Left hindlimb (tissue), 1 donor: ENCODE measurements around the gene RELT.
"Not testable (repeated sequence)": the region's sequence is repeated elsewhere in the genome, so short reads cannot be mapped to it uniquely, and the experiment has no call there.

Experiments used
- DNase-seq: peaks from one replicate; pipeline ENCODE4 v3.0.0-alpha.2; 2018

RELT gene

DNA sequence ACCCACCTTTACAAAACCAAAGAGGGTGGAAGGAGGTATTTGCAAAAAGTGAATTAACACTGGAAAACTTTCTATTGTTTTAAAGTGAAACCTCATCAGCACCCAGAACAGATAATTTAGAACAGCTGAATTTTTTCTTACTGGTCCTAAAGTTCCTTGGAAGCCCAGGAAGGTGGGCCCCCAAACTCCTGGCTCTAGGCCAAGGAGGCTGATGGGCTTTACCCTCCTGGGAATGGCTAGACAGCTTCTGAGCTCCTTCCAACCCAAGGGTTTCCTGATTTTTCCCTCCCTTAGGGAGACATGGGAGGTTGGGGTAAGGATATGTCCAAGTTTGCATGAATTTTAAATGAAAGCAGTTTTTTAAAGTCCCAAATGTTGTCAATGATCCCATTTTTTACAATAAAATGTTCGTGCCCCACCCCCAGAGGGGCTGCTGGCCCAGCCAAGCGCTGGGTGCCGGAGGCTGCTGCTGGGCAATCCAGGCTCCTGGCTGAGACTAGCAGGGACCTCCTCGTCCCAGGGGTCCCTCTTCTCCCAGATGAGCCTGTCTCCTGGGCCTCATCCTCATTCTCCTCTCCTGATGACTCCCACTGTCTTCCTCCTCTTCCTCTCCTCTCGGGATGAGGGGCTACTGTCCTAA lies 28.4 kb downstream of the RELT start:
- DNase-seq, result peak; percentile 20

DNA sequence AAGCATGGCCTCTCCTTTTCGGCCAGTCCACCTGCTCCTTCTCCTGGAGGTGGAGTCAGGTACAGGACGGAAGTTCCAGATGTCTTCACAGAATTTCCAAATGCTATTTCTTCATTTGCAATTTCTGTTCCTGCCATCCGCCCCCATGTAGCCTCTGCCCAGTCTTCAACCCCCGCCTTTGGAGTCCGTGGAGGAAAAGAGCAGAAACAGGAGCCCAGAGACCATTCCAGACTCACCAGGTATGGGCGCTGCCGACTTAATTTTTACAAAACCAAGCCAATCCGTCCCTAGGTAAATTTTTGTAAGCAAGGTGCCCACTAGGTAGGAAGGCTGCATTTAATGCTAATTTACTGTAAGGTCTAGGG lies 28.9 kb downstream of the RELT start:
- DNase-seq, result peak; percentile 19

DNA sequence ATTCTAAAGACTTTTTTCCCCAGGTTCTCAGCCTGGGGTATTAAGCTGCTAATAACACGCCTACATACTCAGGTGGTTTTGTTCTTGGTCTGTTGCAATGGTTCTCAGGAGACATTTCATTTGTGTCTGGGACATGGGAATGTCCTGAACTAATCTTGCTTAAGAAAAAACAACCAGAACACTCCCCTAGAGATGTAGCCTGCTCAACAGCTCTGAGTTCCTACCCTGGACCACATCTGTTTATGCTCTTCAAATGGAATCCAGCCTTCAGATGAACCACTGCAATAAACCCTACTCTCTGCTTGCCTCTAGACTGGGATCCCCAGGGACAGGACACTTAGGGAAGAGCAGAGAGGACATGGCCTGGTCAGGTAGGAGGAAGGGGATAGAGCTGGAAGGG lies 29.9 kb downstream of the RELT start:
- DNase-seq, result no peak

DNA sequence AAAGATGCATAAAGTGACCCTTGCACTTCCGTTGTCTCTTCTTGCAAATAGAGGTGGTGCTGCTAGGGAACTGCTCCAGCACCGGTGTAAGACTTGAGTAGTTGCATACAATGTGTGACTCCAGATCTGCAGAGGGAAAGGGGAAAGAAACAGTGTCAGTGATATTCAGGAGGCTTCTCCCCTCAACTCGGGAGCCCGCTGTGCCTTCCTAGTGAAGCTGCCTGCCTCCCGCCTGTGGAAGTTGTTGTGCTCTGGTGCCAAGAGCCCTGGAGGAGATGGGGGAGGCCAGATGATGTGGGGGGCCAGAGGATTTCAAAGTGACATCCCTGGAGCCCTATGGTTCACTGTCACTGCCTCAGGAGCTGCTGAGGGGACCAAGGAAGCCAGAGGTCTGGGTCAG lies 30.4 kb downstream of the RELT start:
- peak; percentile 12 for DNase-seq

DNA sequence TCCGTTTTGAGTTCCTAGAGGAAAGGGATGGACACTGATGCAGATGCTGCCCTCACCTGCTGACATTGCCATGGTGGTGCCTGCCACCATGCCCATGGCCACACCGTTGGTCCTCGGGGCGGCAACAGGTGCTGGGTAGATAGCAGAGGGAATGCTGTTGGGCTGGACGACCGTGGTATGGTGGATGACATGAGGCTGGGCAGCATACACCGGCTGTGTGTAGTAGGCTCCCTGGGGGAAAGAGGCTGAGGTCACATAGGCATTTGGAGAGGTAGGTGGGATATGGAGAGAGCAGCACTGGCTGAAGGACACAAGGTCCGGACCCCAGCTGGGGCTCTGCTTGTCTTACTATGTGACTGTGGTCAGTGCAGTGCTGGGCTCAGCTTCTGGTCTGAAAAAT lies 33.2 kb downstream of the RELT start:
- no peak for DNase-seq

DNA sequence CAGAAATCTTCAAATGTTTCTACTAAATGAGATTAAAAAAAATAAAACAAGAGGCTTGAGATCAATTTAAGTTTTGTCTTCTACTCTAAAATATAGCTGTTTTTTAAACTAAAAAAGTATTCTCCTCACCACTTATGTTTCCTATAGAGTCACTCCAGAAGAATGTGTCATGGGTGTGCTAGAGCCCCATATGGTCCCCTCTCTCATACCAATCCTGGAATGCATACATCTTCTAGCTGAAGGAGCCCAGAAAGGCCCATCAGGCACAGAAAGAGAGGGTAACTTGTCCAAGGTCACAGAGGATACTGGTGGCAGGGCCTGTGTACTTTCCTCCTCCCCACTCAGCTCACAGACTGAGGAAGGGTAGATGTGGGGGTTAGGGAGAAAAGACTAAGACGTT lies 34.4 kb downstream of the RELT start:
- no peak for DNase-seq

GRCh38 chr11:73411031-73411430 lies 34.8 kb downstream of the RELT start:
- DNase-seq, result no peak

DNA sequence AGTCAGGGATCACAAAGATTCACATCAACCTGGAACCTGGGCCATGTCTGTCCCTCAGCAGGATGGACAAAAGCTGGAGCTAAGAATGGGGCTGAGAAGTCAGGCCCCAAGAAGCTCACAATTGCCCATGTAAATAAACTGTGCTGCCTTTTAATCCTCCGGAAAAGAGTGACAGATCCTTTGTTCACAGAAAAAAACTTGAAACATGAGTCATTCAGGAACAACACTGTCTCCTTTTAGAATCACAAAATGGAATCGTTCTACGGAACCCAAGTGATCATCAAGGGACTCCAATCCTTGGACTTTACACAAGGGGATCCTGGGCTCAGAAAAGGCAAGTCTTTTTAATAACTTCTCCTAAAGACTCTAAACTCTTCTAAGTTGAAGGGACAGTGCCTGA lies 36.1 kb downstream of the RELT start:
- no peak for DNase-seq

DNA sequence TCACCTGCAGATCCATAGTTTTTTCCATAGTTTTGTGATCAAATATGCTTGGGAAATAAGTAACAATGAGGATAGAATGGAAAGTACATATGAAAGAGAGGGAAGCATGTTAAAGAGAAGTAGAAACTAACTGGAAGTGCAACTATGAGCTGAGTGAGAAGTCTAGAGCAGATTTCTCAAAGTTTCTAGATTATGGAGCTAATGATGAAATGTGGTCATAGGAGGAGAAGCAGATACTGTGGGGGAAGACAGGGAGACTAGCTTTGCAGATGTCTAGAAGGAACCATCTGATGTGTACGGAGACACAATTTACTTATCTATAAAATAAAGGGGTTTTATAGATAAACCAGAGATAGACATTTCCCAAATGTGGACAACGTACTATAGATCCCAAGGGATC lies 37.1 kb downstream of the RELT start:
- DNase-seq, result no peak

DNA sequence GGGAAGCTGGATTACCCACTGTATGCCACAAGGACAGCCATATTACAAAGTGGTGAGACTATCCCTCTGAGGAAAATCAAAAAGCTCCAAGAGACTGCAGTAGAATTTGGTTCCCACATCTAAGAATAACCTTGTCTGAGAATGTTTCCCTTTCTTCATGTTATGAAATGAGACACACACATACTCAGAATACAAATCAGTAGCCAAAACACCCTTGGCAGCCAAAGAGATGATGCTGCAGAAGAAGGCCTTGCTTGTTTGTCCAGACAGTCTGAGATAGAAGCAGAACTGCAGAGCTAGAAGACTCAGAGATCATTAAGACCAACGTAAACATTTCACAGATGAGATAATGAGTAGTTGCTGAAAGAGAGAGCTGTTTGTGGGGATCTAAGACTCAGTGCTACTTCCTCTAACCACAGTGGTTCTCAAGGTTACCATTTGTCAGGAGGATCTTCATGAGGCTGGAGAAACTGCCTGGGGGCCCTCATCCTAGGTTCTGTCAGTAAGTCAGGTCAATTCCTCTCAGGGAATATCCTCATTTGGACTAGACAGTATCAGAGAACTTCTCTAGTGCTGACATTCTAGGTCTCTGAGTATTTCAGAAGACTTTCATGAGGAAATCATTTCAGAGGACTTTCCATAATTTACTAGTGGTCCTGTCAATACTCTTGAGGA lies 38.9 kb downstream of the RELT start:
- DNase-seq, result no peak

- no peak for DNase-seq
Observed at GRCh38 chr11:73415854-73416615, 39.8 kb downstream of the RELT start.

DNA sequence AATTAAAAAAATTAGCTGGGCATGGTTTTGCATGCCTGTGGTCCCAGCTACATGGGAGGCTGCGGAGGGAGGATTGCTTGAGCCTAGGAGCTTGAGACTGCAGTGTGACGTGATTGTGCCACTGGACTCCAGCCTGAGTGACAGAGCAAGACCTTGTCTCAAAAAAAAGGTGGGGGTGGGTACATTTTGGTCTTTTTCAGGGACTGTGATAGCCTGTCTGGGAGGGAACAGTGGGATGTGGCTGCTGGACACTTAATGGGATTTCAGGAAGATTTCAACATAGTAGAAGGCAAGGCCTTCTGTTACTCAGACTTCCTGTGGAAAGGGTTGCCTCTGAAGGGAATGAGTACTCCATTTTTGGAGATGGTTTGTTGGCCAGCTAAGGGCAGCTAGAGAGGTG lies 40.6 kb downstream of the RELT start:
- DNase-seq, result no peak

- no peak for DNase-seq
Observed at GRCh38 chr11:73420136-73420535, 43.9 kb downstream of the RELT start.

DNA sequence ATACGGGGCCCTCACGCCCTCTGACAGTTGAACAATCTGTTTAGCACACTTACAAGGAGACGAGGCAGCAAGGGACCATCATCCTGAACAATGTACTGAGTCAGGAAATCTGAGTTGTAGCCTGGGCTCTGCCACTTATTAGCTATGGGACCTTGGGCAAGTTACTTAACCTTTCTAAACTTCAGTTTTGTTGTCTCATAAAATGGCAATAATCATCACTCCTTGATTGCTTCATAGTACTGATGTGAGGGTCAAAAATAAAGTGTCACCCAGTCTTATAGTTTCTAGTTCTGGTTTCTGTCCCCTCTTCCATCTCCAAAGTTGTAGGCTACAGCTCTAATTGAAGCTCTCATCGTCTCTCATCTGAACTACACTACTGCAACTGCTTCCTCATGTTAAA lies 46.7 kb downstream of the RELT start:
- no peak for DNase-seq

- no peak for DNase-seq
Observed at GRCh38 chr11:73423506-73423905, 47.3 kb downstream of the RELT start.

GRCh38 chr11:73425108-73425507 lies 48.9 kb downstream of the RELT start:
- DNase-seq, result no peak

- peak; percentile 41 for DNase-seq
Observed at GRCh38 chr11:73426219-73426850, 50.1 kb downstream of the RELT start.

DNA sequence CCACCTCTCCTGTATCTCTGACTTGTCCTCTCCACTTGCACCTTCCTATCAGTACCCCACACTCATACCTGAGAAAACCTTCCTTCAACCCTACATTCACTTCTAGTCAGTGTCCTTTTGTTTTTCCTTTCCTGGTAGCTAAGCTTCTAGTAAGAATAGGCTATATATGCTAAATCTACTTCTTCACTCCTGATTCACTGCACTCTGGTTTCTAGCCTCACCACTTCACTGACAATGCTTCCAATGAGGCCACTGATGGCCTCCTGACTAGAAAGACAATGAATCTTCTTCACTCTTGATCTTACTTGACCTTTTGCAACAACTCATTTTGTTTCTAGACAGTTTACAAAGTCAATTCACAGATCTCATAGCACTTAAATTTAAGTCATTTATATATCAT lies 52.0 kb downstream of the RELT start:
- DNase-seq, result no peak

DNA sequence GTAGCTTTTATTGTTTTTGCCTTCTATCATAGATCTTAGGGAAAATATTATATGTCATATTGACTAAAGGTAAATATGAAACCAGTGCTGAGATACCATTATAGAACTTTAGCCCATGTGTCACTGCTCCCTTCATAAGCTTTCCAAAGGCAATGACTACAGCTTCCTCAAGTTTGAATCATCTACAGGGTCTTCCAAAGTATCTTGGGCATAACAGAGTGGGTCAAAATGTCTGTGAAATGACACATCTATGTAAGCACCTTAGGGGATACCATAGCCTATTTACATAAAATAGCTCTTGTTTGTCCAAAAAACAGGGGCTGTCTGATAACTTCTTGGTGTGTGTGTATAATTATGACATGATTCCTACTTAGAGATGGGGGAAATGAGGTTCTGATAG lies 52.5 kb downstream of the RELT start:
- no peak for DNase-seq

DNA sequence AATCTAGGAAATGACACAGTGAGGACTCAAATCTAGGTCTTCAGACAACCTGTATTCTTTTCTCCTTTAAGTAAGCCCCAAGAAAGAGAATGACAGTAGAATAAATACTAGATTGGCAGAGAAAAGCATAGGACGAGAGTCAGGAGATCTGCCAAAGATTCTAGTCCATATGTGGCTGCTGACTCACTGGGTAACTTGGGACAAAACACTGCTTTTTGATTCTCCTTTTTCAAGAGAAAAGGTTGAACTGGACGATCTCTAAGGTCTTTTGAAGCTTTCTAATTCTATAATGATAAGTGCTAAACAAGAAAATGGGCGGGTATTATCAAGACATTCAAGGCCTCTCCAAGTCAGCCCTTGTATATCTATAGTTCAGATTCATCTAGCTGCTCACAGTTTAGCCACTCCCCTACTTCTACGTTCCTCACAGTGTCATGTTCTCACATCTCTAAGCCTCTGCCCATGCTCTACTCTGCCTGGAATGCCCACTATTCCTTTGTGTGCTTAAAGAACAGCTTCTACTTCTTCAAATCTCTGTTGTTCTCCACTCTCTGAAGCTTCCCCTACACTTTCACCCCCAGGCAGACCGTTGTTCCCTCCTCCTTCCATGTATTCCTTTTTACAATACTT lies 53.0 kb downstream of the RELT start:
- DNase-seq, result no peak

GRCh38 chr11:73430326-73430725 lies 54.1 kb downstream of the RELT start:
- no peak for DNase-seq

GRCh38 chr11:73431396-73431795 lies 55.2 kb downstream of the RELT start:
- no peak for DNase-seq

DNA sequence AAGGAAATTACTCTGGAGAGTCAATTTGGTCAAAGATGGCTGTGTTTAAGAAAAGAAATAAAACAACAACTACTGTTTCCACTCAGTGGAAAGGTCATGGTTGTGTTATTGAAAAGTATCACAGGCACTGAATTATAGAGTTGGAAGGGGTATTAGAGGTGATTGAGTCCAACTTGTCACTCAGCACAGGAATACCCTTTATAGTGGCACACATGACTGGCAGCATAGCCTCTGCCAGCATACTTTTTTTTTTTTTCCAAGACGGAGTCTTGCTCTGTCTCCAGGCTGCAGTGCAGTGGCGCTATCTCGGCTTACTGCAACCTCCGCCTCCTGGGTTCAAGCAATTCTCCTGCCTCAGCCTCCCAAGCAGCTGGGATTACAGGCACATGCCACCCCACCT lies 60.7 kb downstream of the RELT start:
- DNase-seq, result not testable (repeated sequence)
